GM12878 (cell line): ENCODE results near the gene ZNF467. TPM values are rescaled to one million over a fixed set of nuclear protein-coding genes. Genes with fewer than 3 reads are reported as not detected.

Experiments
- ATAC-seq: fragments of 200-7000 bp; cut with Tn5 transposase; 3 replicates; pipeline ENCODE4 v1.9.1; 2020; ENCODE audit warnings: mild to moderate bottlenecking, moderate library complexity
- BruUV-seq: library from RNA; stranded (reverse); fragments of 400-500 nt; replicated peaks from 2 replicates; lab custom pipeline; 2021; lab: Mats Ljungman, UMichigan
- CTCF ChIA-PET: fragments of 300-600 bp; sonication (Branson Sonifier 250); formaldehyde crosslinking; extraction: SDS; loops from one replicate; lab custom pipeline; 2021; ENCODE audit warnings: inconsistent platforms; lab: Yijun Ruan, JAX
- POLR2A ChIA-PET: fragments of 350-600 bp; formaldehyde crosslinking; extraction: SDS; loops from one replicate; lab custom pipeline; 2021; ENCODE audit warnings: inconsistent platforms; lab: Charles Lee
- RAD21 ChIA-PET: fragments of 300-600 bp; sonication (Branson Sonifier 250); formaldehyde crosslinking; loops from one replicate; lab custom pipeline; 2023; ENCODE audit warnings: antibody characterized with exemption; ENCODE audit not compliant: unreplicated experiment; lab: Charles Lee
- SMC1A ChIA-PET: fragments of 300-600 bp; sonication (Branson Sonifier 250); formaldehyde crosslinking; loops from one replicate; lab custom pipeline; 2023; ENCODE audit not compliant: unreplicated experiment, uncharacterized antibody; lab: Charles Lee
- DNase-seq: peaks from one replicate; pipeline ENCODE4 v3.0.0-alpha.2; 2011; ENCODE audit warnings: low read depth, low spot score
- FAIRE-seq: peaks from 3 replicates; lab custom pipeline; 2011; peaks lifted over from hg19 to GRCh38; lab: Jason Lieb, UNC
- H2AFZ ChIP-seq: 2 replicates; pipeline ENCODE4 v1.6.0; 2011; ENCODE audit warnings: low read depth, low read length, control low read depth; ENCODE audit not compliant: control insufficient read depth
- H3K27ac ChIP-seq: 2 replicates; pipeline ENCODE4 v1.5.1; 2011; ENCODE audit warnings: control low read depth; ENCODE audit not compliant: control insufficient read depth, insufficient read depth
- H3K27me3 ChIP-seq, 2 experiments: replicated peaks in 1 of 2; 2 replicates each; pipeline versions ENCODE4 v1.6.0 to v1.6.1; 2011; ENCODE audit warnings: low read length in 1 of 2; ENCODE audit not compliant: control insufficient read depth in 2 of 2, insufficient read depth in 2 of 2
- H3K36me3 ChIP-seq, 2 experiments: 2 replicates each; pipeline ENCODE4 v1.5.1; 2011; ENCODE audit warnings: low read length in 1 of 2; ENCODE audit not compliant: control insufficient read depth in 2 of 2, insufficient read depth in 2 of 2
- H3K4me1 ChIP-seq: 2 replicates; pipeline ENCODE4 v1.6.1; 2011; ENCODE audit warnings: mild to moderate bottlenecking, low read length, moderate library complexity, mixed read lengths; ENCODE audit not compliant: control insufficient read depth, insufficient read depth
- H3K4me2 ChIP-seq: 2 replicates; pipeline ENCODE4 v1.6.0; 2011; ENCODE audit warnings: control low read depth; ENCODE audit not compliant: control insufficient read depth, insufficient read depth
- H3K4me3 ChIP-seq: fragments of 200-600 bp; sonication (generic); 2 replicates; pipeline ENCODE4 v1.5.1; 2016
- H3K79me2 ChIP-seq: 2 replicates; pipeline ENCODE4 v1.6.0; 2011; ENCODE audit warnings: low read length; ENCODE audit not compliant: control insufficient read depth, insufficient read depth
- H3K9ac ChIP-seq: 2 replicates; pipeline ENCODE4 v1.8.0; 2011; ENCODE audit warnings: low read length, control low read depth, mixed read lengths; ENCODE audit not compliant: control insufficient read depth, insufficient read depth
- H3K9me3 ChIP-seq: replicated peaks from 3 replicates; pipeline ENCODE4 v1.5.1; 2011; ENCODE audit warnings: mild to moderate bottlenecking, low read length; ENCODE audit not compliant: control insufficient read depth, insufficient read depth
- H4K20me1 ChIP-seq: 2 replicates; pipeline ENCODE4 v1.6.0; 2011; ENCODE audit not compliant: control insufficient read depth, insufficient read depth
- IRF4 ChIP-seq: IDR thresholded peaks from 2 replicates; pipeline ENCODE4 v1.6.1; 2011; ENCODE audit warnings: low read depth, low read length
- MTA2 ChIP-seq: fragments of 450-650 bp; IDR thresholded peaks from 2 replicates; pipeline ENCODE4 v1.6.1; 2016; ENCODE audit warnings: low read depth, mild to moderate bottlenecking, moderate library complexity
- MXI1 ChIP-seq: fragments of 150-350 bp; IDR thresholded peaks from 2 replicates; pipeline ENCODE4 v1.6.1; 2011; ENCODE audit warnings: low read depth, mild to moderate bottlenecking, inconsistent platforms, low read length, improper control_type of control experiment
- MYB ChIP-seq: fragments of 150-350 bp; IDR thresholded peaks from 2 replicates; pipeline ENCODE4 v1.6.1; 2014; ENCODE audit warnings: mild to moderate bottlenecking, low read depth, low read length, borderline replicate concordance
- NFYA ChIP-seq: IDR thresholded peaks from 2 replicates; pipeline ENCODE4 v1.6.1; 2011; ENCODE audit warnings: low read depth, mild to moderate bottlenecking, low read length, improper control_type of control experiment, borderline replicate concordance
- STAT3 ChIP-seq: IDR thresholded peaks from 2 replicates; pipeline ENCODE4 v1.6.1; 2011; ENCODE audit warnings: low read depth, low read length, improper control_type of control experiment
- USF2 ChIP-seq: IDR thresholded peaks from 2 replicates; pipeline ENCODE4 v1.6.1; 2011; ENCODE audit warnings: low read depth, low read length, improper control_type of control experiment, borderline replicate concordance
- ZNF687 ChIP-seq: fragments of 450-650 bp; IDR thresholded peaks from 2 replicates; pipeline ENCODE4 v1.6.1; 2017; ENCODE audit warnings: mild to moderate bottlenecking, moderate library complexity
- WGBS: methylation state at CpG from one replicate; pipeline ENCODE4 v1.1.6; 2016; ENCODE audit warnings: low lambda C conversion rate; ENCODE audit not compliant: insufficient replicate concordance, insufficient coverage; ENCODE audit errors: missing lambda C conversion rate; 5-methylcytosine and 5-hydroxymethylcytosine counted together
- in situ Hi-C: fragments of 300-500 bp; cut with MboI; formaldehyde crosslinking; loops from 9 replicates; pipeline ENCODE4 v1.14.3; 2018; ENCODE audit warnings: mixed read lengths
- intact Hi-C: fragments of 100-400 bp; cut with micrococcal nuclease; formaldehyde crosslinking; loops from one replicate; pipeline ENCODE4 v1.14.2; 2022; ENCODE audit not compliant: unreplicated experiment
- polyA plus RNA-seq, 11 experiments: library from polyadenylated mRNA; depleted of rRNA in 4 of 11; unstranded in 6 of 11; stranded (reverse) in 5 of 11; fragments of >200 nt; fragmentation: Nextera tagmentation in 4 of 11; fragmentation: Illumina TruSeq in 1 of 11; extraction: Ambion mirVana in 4 of 11; extraction: Trizol in 1 of 11; gene quantifications; 1 replicate in 1 of 11; 2 replicates in 10 of 11; pipeline versions ENCODE4 v1.2.1 to v1.2.3, GENCODE V29; 2011 to 2016; ENCODE audit warnings: inconsistent platforms in 2 of 11, missing spikeins in 2 of 11, low read depth in 1 of 11
- total RNA-seq, 4 experiments: library from RNA; depleted of rRNA in 3 of 4; stranded (reverse); fragments of >200 nt in 3 of 4; fragmentation: Illumina TruSeq in 1 of 4; extraction: Trizol in 1 of 4; gene quantifications; 2 replicates each; pipeline versions ENCODE4 v1.2.1 to v1.2.3, GENCODE V29; 2013 to 2021

The ZNF467 gene
- total and polyA plus RNA-seq, 10 of the 15 experiments (the other 5 are each of a cell fraction or from before 2014, with no cell fraction given): not detected

- no peak for TF ChIP-seq ZNF687
- TF ChIP-seq USF2: no peak
- TF ChIP-seq NFYA: no peak
- TF ChIP-seq MTA2: no peak
Observed at GRCh38 chr7:149722356-149722957, 50.9 kb downstream of the ZNF467 start (continued).

- no peak for FAIRE-seq
- TF ChIP-seq IRF4 (no peak), STAT3 (no peak), MXI1 (no peak), MYB (no peak)
- H3K36me3 ChIP-seq: peaks cover 0 to 8% of the 10 kb centered on the region in 2 experiments; a peak in 3 of 4 replicates
- H3K4me1 ChIP-seq: peaks cover 5% of the 10 kb centered on the region
- no peak overlapping the region for H3K9ac ChIP-seq
- H3K4me3 ChIP-seq: no peak overlapping the region
- H4K20me1 ChIP-seq: no peaks in the 10 kb centered on the region
- H3K9me3 ChIP-seq: no peaks in the 10 kb centered on the region
- H2AFZ ChIP-seq: no peak overlapping the region
- RAD21 ChIA-PET: interaction anchor here (1.2 to 1.8 kb wide), 2 partner anchors 21 to 58 kb away, joined by 3 to 5 read pairs; no protein-coding TSS in a partner anchor
- no TSS peak for BruUV-seq
- no peaks in the 10 kb centered on the region for H3K79me2 ChIP-seq
- in situ Hi-C loops (no loop called here), intact Hi-C loops (no loop called here)
- POLR2A ChIA-PET: interaction anchor here (1.4 kb wide), 1 partner anchor 21 kb away, joined by 4 read pairs; no protein-coding TSS in a partner anchor
- no peak for DNase-seq
- H3K27ac ChIP-seq: no peak overlapping the region
- 94% methylated on average over 16 of the region's 16 CpGs for WGBS
- no peak; the same call in 2 of the 3 replicates for ATAC-seq
- H3K27me3 ChIP-seq: no peaks in the 10 kb centered on the region
- no peak overlapping the region for H3K4me2 ChIP-seq
- SMC1A ChIA-PET: no interaction called here
- CTCF ChIA-PET: interaction anchor here (3.5 kb wide), 1 partner anchor 21 kb away, joined by 15 read pairs; no protein-coding TSS in a partner anchor
Observed at GRCh38 chr7:149721084-149721601, 52.2 kb downstream of the ZNF467 start.
